Nephron (organoid): Measurements from ENCODE around the gene FBXO10.

Experiments
- H3K27ac Mint-ChIP-seq, 3 experiments: 2 replicates each; pipeline ENCODE4 v1.8.0; 2020; ENCODE audit warnings: mixed read lengths in 3 of 3, mild to moderate bottlenecking in 2 of 3, moderate library complexity in 1 of 3
- H3K27me3 Mint-ChIP-seq: 2 replicates; pipeline ENCODE4 v1.8.0; 2021; ENCODE audit warnings: low read depth, mild to moderate bottlenecking, moderate library complexity, mixed read lengths
- H3K36me3 Mint-ChIP-seq: 2 replicates; pipeline ENCODE4 v1.8.0; 2020; ENCODE audit warnings: low read depth, mixed read lengths
- H3K4me1 Mint-ChIP-seq: 2 replicates; pipeline ENCODE4 v1.8.0; 2020; ENCODE audit warnings: mixed read lengths
- H3K4me3 Mint-ChIP-seq, 3 experiments: 2 replicates each; pipeline ENCODE4 v1.8.0; 2020; ENCODE audit warnings: mild to moderate bottlenecking in 3 of 3, mixed read lengths in 3 of 3, moderate library complexity in 2 of 3
- H3K9me3 Mint-ChIP-seq: 2 replicates; pipeline ENCODE4 v1.8.0; 2020; ENCODE audit warnings: mixed read lengths
- TF ChIP-seq, protein P1 (sequence below), 3 experiments: fragments of 200-600 bp; sonication (generic); IDR thresholded peaks; one replicate each; pipeline ENCODE4 v1.5.0; 2021; ENCODE audit warnings: antibody characterized with exemption in 3 of 3; ENCODE audit not compliant: unreplicated experiment in 3 of 3

FBXO10 gene

DNA sequence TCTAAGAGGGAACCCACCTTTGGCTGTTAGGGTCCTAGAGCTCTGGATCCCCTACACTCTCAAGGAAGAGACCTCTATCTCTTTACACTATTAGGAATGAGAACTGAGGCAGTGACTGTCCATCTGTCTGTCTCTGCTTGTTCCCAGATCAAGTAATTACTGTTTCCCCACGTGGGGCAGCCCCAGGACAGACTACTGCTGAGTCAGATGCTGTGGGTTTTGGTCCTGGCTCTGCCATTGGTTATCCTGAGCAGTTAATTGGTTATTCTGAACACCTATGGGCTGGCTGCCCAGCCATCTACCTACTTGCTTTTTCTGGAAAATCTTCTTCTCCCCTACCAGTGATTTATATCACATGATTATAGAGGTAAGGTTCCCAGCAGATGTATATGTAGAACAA, 33.3 kb downstream of the FBXO10 start:
- H3K4me1 Mint-ChIP-seq: no peaks in the 10 kb centered on the region

DNA sequence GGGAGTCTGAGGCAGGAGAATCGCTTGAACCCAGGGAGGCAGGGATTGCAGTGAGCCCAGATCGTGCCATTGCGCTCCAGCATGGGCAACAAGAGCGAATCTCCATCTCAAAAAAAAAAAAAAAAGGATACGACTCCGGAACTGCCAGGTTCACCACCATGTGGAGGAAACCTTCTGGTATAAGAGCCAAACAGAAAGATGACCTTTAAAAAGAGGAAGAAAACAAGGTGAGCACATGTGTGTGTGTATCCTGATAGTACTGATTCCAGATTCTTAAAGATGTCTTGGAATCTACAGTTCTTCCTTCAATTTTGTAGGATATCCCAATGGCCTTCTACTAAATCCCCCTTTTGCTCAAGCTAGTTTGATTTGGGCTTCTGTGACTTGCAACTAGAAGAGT, 33.7 kb downstream of the FBXO10 start:
- Mint-ChIP-seq H3K4me3 (no peak overlapping the region), H3K36me3 (peaks cover 37% of the 10 kb centered on the region), H3K27me3 (no peaks in the 10 kb centered on the region), H3K4me1 (no peaks in the 10 kb centered on the region), H3K9me3 (no peaks in the 10 kb centered on the region), H3K27ac (no peak overlapping the region)
- TF ChIP-seq, protein P1, sequence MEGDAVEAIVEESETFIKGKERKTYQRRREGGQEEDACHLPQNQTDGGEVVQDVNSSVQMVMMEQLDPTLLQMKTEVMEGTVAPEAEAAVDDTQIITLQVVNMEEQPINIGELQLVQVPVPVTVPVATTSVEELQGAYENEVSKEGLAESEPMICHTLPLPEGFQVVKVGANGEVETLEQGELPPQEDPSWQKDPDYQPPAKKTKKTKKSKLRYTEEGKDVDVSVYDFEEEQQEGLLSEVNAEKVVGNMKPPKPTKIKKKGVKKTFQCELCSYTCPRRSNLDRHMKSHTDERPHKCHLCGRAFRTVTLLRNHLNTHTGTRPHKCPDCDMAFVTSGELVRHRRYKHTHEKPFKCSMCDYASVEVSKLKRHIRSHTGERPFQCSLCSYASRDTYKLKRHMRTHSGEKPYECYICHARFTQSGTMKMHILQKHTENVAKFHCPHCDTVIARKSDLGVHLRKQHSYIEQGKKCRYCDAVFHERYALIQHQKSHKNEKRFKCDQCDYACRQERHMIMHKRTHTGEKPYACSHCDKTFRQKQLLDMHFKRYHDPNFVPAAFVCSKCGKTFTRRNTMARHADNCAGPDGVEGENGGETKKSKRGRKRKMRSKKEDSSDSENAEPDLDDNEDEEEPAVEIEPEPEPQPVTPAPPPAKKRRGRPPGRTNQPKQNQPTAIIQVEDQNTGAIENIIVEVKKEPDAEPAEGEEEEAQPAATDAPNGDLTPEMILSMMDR (IDR thresholded peaks at IDR 0.05; ENCODE audit: unreplicated experiment in 3 of 3): no peak

More for the DNA sequence above, 33.3 kb downstream of the FBXO10 start:
- Mint-ChIP-seq H3K27ac (no peak overlapping the region), H3K9me3 (no peaks in the 10 kb centered on the region), H3K36me3 (peaks cover 38% of the 10 kb centered on the region), H3K4me3 (no peak overlapping the region), H3K27me3 (no peaks in the 10 kb centered on the region)
- TF ChIP-seq, protein P1 (IDR thresholded peaks at IDR 0.05; ENCODE audit: unreplicated experiment in 3 of 3): no peak

DNA sequence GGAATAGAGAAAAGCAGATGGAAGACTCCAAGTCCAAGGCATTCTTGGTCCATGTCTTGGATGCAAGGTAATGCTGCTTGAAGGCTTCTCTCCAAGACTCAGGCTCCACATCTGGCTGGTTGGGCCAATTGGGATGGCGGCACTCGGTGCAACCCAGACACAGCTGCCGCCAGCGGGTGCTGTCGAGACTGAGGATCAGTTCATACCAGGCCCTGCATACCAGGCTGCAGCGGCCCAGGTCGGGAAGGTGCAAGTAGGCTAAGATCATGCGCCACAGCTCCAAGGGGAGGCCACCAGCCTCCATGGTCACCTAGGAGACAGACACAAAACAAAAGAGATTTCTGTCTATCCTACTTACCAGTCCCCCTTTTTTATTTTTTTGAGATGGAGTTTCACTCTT, 34.7 kb downstream of the FBXO10 start:
- H3K9me3 Mint-ChIP-seq: no peaks in the 10 kb centered on the region
- no peaks in the 10 kb centered on the region for H3K4me1 Mint-ChIP-seq
- no peak overlapping the region for H3K27ac Mint-ChIP-seq
- no peaks in the 10 kb centered on the region for H3K27me3 Mint-ChIP-seq
- TF ChIP-seq, protein P1 (IDR thresholded peaks at IDR 0.05; ENCODE audit: unreplicated experiment in 3 of 3): no peak
- H3K4me3 Mint-ChIP-seq: no peak overlapping the region
- peaks cover 45% of the 10 kb centered on the region for H3K36me3 Mint-ChIP-seq

DNA sequence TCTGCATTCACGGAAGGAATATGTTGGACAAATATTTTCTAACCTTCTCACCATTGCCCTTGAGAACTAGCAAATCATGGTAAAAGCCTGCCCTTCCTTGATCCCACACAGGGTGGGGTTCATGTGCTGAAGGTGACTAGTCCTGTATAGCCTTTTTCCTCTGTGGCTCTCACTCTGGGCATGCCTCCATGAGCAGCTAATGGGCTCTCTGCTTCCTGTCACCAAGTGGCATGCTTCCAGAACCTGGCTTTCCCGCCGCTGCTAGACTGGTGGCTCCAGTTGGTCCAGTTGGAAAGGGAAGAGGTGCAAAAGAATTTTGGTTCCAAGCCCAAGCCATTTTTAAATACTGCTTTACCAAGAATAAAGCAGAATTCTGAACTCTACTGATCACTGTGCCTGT, 35.5 kb downstream of the FBXO10 start:
- H3K27me3 Mint-ChIP-seq: no peaks in the 10 kb centered on the region
- no peaks in the 10 kb centered on the region for H3K4me1 Mint-ChIP-seq
- H3K36me3 Mint-ChIP-seq: peaks cover 48% of the 10 kb centered on the region
- no peaks in the 10 kb centered on the region for H3K9me3 Mint-ChIP-seq
- H3K27ac Mint-ChIP-seq: no peak overlapping the region
- TF ChIP-seq, protein P1 (IDR thresholded peaks at IDR 0.05; ENCODE audit: unreplicated experiment in 3 of 3): no peak
- no peak overlapping the region for H3K4me3 Mint-ChIP-seq

DNA sequence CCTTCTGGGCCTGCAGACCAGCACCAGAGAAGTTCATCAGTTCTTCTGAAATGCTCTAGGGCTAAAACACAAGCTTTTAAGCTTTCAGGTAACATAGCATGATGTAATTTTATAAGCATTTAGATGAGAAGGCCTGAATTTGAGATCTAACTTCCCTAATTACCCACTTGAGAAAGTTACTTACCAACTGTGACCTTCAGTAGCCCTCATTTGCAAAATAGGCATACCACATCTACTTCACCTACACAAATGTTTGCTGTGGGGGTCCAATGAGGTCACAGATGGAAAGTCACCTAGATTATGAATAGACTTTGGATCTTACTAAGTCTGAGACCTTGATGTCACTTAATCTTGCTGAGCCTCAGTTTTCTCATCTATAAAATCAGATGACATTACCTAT, 36.5 kb downstream of the FBXO10 start:
- H3K27me3 Mint-ChIP-seq: no peaks in the 10 kb centered on the region
- H3K9me3 Mint-ChIP-seq: no peaks in the 10 kb centered on the region
- peaks cover 4% of the 10 kb centered on the region for H3K4me1 Mint-ChIP-seq
- no peak overlapping the region for H3K4me3 Mint-ChIP-seq
- TF ChIP-seq, protein P1 (IDR thresholded peaks at IDR 0.05; ENCODE audit: unreplicated experiment in 3 of 3): no peak
- no peak overlapping the region for H3K27ac Mint-ChIP-seq
- peaks cover 49% of the 10 kb centered on the region for H3K36me3 Mint-ChIP-seq

DNA sequence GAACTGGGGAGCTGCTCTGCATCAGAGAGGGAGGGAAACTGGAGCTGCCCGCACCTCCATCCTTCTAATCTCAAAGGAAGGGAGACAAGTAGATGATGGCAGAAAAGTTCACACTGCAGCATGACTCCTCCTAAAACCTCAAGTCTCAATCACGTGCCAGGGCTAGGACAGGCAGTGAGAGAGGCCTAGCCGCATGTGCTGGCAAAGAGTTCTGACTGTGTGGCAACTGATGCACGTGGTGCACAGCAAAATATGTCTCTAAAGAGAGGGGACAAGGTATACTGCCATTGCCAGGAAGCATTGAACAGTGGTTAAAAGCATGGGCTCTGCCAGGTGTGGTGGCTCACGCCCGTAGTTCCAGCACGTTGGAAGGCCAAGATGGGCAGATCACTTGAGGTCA, 38.1 kb downstream of the FBXO10 start:
- TF ChIP-seq, protein P1 (IDR thresholded peaks at IDR 0.05; ENCODE audit: unreplicated experiment in 3 of 3): no peak
- Mint-ChIP-seq H3K4me1 (peaks cover 6% of the 10 kb centered on the region), H3K36me3 (peaks cover 49% of the 10 kb centered on the region), H3K4me3 (no peak overlapping the region), H3K27me3 (no peaks in the 10 kb centered on the region), H3K9me3 (no peaks in the 10 kb centered on the region), H3K27ac (no peak overlapping the region)
